Liver (tissue), 9 donors: ENCODE measurements around the gene KCNMA1. TPM values are rescaled to one million over a fixed set of nuclear protein-coding genes. Genes with fewer than 3 reads are reported as not detected.

Experiments used
- DNase-seq: peaks from one replicate; pipeline ENCODE4 v3.0.0-alpha.2; 2017; ENCODE audit warnings: low spot score
- H3K27ac ChIP-seq, 2 donors: one replicate each; pipeline ENCODE4 v1.7.0; 2013; ENCODE audit warnings: inconsistent platforms in 2 of 2, low read length in 2 of 2, control low read depth in 1 of 2, low read depth in 1 of 2, mild to moderate bottlenecking in 1 of 2
- H3K27me3 ChIP-seq, 4 donors: one replicate each; pipeline versions ENCODE4 v1.6.1 to v1.7.0; 2013; ENCODE audit warnings: low read length in 3 of 4, inconsistent platforms in 1 of 4, mild to moderate bottlenecking in 1 of 4, moderate library complexity in 1 of 4; ENCODE audit not compliant: control insufficient read depth in 4 of 4, insufficient read depth in 4 of 4
- H3K36me3 ChIP-seq, 4 donors: one replicate each; pipeline versions ENCODE4 v1.6.1 to v1.7.0; 2013; ENCODE audit warnings: low read length in 3 of 4, mild to moderate bottlenecking in 3 of 4, low read depth in 1 of 4, moderate library complexity in 1 of 4; ENCODE audit not compliant: control insufficient read depth in 4 of 4, insufficient read depth in 3 of 4
- H3K4me1 ChIP-seq, 4 donors: one replicate each; pipeline versions ENCODE4 v1.6.1 to v1.7.0; 2013; ENCODE audit warnings: low read length in 3 of 4, mild to moderate bottlenecking in 3 of 4, moderate library complexity in 1 of 4; ENCODE audit not compliant: control insufficient read depth in 4 of 4, insufficient read depth in 4 of 4
- H3K4me3 ChIP-seq, 3 donors: one replicate each; pipeline versions ENCODE4 v1.6.1 to v1.7.0; 2013; ENCODE audit warnings: low read length in 3 of 3, control low read depth in 1 of 3, low read depth in 1 of 3, mild to moderate bottlenecking in 1 of 3
- H3K9ac ChIP-seq, 2 donors: one replicate each; pipeline ENCODE4 v1.7.0; 2013; ENCODE audit warnings: low read length in 2 of 2, mild to moderate bottlenecking in 2 of 2, moderate library complexity in 2 of 2, control low read depth in 1 of 2, low read depth in 1 of 2
- H3K9me3 ChIP-seq, 4 donors: one replicate each; pipeline versions ENCODE4 v1.6.1 to v1.7.0; 2013; ENCODE audit warnings: low read length in 3 of 4; ENCODE audit not compliant: control insufficient read depth in 4 of 4
- EGR1 ChIP-seq, 2 donors: IDR thresholded peaks; 2 replicates each; pipeline ENCODE4 v1.6.1; 2016 to 2018; ENCODE audit warnings: antibody characterized with exemption in 2 of 2, low read depth in 2 of 2
- FOXA1 ChIP-seq: IDR thresholded peaks from 2 replicates; pipeline ENCODE4 v1.6.1; 2016; ENCODE audit warnings: antibody characterized with exemption
- FOXA2 ChIP-seq: IDR thresholded peaks from 2 replicates; pipeline ENCODE4 v1.6.1; 2016; ENCODE audit warnings: antibody characterized with exemption
- GABPA ChIP-seq, 2 donors: IDR thresholded peaks in 1 of 2; conservative IDR thresholded peaks in 1 of 2; 2 replicates each; pipeline ENCODE4 v1.6.1; 2016; ENCODE audit warnings: antibody characterized with exemption in 2 of 2, mild to moderate bottlenecking in 1 of 2, moderate library complexity in 1 of 2
- HNF4A ChIP-seq, 2 donors: conservative IDR thresholded peaks; 2 replicates each; pipeline ENCODE4 v1.6.1; 2016; ENCODE audit warnings: antibody characterized with exemption in 2 of 2, mild to moderate bottlenecking in 2 of 2
- HNF4G ChIP-seq: IDR thresholded peaks from 2 replicates; pipeline ENCODE4 v1.6.1; 2016; ENCODE audit warnings: antibody characterized with exemption
- JUND ChIP-seq, 2 donors: IDR thresholded peaks; 2 replicates each; pipeline ENCODE4 v1.6.1; 2016; ENCODE audit warnings: antibody characterized with exemption in 2 of 2
- NR2F2 ChIP-seq: IDR thresholded peaks from 2 replicates; pipeline ENCODE4 v1.6.1; 2016; ENCODE audit warnings: antibody characterized with exemption
- SP1 ChIP-seq: IDR thresholded peaks from 2 replicates; pipeline ENCODE4 v1.6.1; 2018; ENCODE audit warnings: antibody characterized with exemption, mild to moderate bottlenecking
- WGBS: extraction: QIAGEN DNeasy Blood & Tissue Kit; methylation state at CpG from one replicate; pipeline ENCODE4 v1.1.7; 2013; 5-methylcytosine and 5-hydroxymethylcytosine counted together
- polyA plus RNA-seq, 2 donors: library from polyadenylated mRNA; stranded (reverse) in 1 of 2; unstranded in 1 of 2; fragments of 200-250 nt in 1 of 2; fragments of >200 nt in 1 of 2; fragmentation: Nextera tagmentation in 1 of 2; extraction: Ambion mirVana in 1 of 2; gene quantifications; one replicate each; pipeline versions ENCODE4 v1.2.1 to v1.2.3, GENCODE V29; 2013 to 2015
- total RNA-seq, 2 donors: library from RNA; depleted of rRNA; stranded (reverse); fragments of >200 nt; gene quantifications; one replicate each; pipeline ENCODE4 v1.2.3, GENCODE V29; 2014
- TF ChIP-seq, protein P1 (sequence below): IDR thresholded peaks from 2 replicates; pipeline ENCODE4 v1.6.1; 2016; ENCODE audit warnings: antibody characterized with exemption
- TF ChIP-seq, protein P2 (sequence below): IDR thresholded peaks from 2 replicates; pipeline ENCODE4 v1.6.1; 2016; ENCODE audit warnings: antibody characterized with exemption
- TF ChIP-seq, protein P3 (sequence below): fragments of 150-350 bp; IDR thresholded peaks from 2 replicates; pipeline ENCODE4 v1.5.1; 2017; ENCODE audit warnings: improper control_type of control experiment, low read depth, low read length; ENCODE audit not compliant: missing input control
- TF ChIP-seq, protein P4 (sequence below): IDR thresholded peaks from 2 replicates; pipeline ENCODE4 v1.6.1; 2016; ENCODE audit warnings: antibody characterized with exemption, mild to moderate bottlenecking
- donor health status: healthy.
- donor health status: healthy.
- donor health status: healthy.
- donor health status: healthy.
- donor health status: healthy.

KCNMA1 gene
- total and polyA plus RNA-seq, 4 donors: 2.5 to 9.7 (median 4.7) TPM

DNA sequence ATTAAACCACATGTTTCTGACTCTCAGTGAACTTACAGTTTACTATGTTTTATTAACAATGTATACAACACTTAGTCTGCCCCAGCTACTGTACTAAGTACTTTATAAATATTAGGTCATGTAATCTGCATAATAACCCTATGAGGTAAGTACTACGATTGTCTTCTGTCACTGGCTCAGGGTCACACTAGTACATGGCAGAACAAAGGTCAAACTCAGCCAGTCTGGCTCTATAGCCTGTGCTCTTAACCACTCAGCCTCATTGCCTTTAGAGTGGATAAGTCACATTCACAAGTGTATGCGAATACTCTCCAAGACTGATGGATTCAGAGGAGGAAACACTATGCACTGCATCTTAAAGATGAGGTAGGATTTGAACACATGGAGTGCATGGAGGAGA lies 252.3 kb downstream of the KCNMA1 start:
- peaks cover 0 to 13% (median 6%) of the 10 kb centered on the region in 4 donors for H3K4me1 ChIP-seq
- H3K27me3 ChIP-seq: no peaks in the 10 kb centered on the region
- no peaks in the 10 kb centered on the region for H3K9me3 ChIP-seq
- TF ChIP-seq JUND (IDR thresholded peaks at IDR 0.05) (no peak), SP1 (no peak), HNF4A (conservative IDR thresholded peaks at IDR 0.05) (peak in 1 of 2 donors; percentile 19)
- TF ChIP-seq, protein P1, sequence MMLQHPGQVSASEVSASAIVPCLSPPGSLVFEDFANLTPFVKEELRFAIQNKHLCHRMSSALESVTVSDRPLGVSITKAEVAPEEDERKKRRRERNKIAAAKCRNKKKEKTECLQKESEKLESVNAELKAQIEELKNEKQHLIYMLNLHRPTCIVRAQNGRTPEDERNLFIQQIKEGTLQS: no peak
- no peaks in the 10 kb centered on the region for H3K36me3 ChIP-seq
- 63% methylated on average over 2 of the region's 2 CpGs for WGBS
- H3K9ac ChIP-seq: no peak overlapping the region
- H3K27ac ChIP-seq: no peak overlapping the region
- H3K4me3 ChIP-seq: no peak overlapping the region
- no peak for DNase-seq

DNA sequence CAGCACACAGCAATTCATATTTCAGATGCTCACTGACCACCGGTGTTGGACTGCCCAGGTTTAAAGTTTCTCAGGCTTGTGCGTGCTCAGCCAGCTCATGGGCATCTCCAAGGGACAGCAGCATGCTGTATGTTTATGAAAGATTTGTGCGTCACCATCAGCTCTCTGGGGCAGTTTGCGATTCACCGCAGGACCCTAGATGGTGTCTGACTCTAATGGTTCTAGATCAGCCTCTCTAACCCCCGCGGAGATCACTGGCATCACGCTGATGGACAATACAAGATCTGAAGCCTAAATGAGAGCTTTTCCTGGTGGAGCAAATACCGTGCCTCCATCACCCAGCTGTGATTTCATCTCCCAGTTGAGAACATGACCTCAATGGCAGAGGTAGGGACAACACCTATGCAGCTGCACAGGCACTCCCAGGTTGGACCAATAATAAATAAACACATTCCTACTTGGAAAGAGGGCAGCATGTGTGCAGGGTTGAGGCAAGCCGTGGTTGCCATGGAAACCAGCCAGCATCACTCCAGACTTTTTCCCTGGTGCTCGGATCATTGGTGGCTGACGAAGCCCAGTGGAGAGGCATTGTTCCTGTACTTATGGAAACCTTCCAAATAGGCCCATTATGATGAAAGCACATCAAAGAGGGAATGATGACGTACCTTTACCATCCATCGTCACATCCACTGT lies 253.6 kb downstream of the KCNMA1 start:
- Histone ChIP-seq H3K9me3 (no peaks in the 10 kb centered on the region), H3K27ac (no peak overlapping the region), H3K4me3 (no peak overlapping the region), H3K36me3 (no peaks in the 10 kb centered on the region), H3K4me1 (peaks cover 2 to 25% (median 11%) of the 10 kb centered on the region in 4 donors), H3K9ac (no peak overlapping the region), H3K27me3 (no peaks in the 10 kb centered on the region)
- WGBS: 90% methylated on average over 14 of the region's 14 CpGs
- TF ChIP-seq EGR1 (IDR thresholded peaks at IDR 0.05; ENCODE audit: low read depth in 2 of 2) (no peak), JUND (IDR thresholded peaks at IDR 0.05) (no peak), SP1 (no peak), HNF4G (no peak), FOXA1 (no peak), HNF4A (conservative IDR thresholded peaks at IDR 0.05) (no peak), NR2F2 (no peak), GABPA (IDR thresholded peaks at IDR 0.05 in 1 of 2, conservative IDR thresholded peaks at IDR 0.05 in 1 of 2) (no peak), FOXA2 (no peak)
- TF ChIP-seq, protein P2, sequence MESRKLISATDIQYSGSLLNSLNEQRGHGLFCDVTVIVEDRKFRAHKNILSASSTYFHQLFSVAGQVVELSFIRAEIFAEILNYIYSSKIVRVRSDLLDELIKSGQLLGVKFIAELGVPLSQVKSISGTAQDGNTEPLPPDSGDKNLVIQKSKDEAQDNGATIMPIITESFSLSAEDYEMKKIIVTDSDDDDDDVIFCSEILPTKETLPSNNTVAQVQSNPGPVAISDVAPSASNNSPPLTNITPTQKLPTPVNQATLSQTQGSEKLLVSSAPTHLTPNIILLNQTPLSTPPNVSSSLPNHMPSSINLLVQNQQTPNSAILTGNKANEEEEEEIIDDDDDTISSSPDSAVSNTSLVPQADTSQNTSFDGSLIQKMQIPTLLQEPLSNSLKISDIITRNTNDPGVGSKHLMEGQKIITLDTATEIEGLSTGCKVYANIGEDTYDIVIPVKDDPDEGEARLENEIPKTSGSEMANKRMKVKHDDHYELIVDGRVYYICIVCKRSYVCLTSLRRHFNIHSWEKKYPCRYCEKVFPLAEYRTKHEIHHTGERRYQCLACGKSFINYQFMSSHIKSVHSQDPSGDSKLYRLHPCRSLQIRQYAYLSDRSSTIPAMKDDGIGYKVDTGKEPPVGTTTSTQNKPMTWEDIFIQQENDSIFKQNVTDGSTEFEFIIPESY: no peak
- TF ChIP-seq, protein P3, sequence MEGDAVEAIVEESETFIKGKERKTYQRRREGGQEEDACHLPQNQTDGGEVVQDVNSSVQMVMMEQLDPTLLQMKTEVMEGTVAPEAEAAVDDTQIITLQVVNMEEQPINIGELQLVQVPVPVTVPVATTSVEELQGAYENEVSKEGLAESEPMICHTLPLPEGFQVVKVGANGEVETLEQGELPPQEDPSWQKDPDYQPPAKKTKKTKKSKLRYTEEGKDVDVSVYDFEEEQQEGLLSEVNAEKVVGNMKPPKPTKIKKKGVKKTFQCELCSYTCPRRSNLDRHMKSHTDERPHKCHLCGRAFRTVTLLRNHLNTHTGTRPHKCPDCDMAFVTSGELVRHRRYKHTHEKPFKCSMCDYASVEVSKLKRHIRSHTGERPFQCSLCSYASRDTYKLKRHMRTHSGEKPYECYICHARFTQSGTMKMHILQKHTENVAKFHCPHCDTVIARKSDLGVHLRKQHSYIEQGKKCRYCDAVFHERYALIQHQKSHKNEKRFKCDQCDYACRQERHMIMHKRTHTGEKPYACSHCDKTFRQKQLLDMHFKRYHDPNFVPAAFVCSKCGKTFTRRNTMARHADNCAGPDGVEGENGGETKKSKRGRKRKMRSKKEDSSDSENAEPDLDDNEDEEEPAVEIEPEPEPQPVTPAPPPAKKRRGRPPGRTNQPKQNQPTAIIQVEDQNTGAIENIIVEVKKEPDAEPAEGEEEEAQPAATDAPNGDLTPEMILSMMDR: no peak
- TF ChIP-seq, protein P4, sequence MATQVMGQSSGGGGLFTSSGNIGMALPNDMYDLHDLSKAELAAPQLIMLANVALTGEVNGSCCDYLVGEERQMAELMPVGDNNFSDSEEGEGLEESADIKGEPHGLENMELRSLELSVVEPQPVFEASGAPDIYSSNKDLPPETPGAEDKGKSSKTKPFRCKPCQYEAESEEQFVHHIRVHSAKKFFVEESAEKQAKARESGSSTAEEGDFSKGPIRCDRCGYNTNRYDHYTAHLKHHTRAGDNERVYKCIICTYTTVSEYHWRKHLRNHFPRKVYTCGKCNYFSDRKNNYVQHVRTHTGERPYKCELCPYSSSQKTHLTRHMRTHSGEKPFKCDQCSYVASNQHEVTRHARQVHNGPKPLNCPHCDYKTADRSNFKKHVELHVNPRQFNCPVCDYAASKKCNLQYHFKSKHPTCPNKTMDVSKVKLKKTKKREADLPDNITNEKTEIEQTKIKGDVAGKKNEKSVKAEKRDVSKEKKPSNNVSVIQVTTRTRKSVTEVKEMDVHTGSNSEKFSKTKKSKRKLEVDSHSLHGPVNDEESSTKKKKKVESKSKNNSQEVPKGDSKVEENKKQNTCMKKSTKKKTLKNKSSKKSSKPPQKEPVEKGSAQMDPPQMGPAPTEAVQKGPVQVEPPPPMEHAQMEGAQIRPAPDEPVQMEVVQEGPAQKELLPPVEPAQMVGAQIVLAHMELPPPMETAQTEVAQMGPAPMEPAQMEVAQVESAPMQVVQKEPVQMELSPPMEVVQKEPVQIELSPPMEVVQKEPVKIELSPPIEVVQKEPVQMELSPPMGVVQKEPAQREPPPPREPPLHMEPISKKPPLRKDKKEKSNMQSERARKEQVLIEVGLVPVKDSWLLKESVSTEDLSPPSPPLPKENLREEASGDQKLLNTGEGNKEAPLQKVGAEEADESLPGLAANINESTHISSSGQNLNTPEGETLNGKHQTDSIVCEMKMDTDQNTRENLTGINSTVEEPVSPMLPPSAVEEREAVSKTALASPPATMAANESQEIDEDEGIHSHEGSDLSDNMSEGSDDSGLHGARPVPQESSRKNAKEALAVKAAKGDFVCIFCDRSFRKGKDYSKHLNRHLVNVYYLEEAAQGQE: no peak
- no peak for DNase-seq
